ENCODE results near the gene MYO9A. TPM values are rescaled to one million over a fixed set of nuclear protein-coding genes. Genes with fewer than 3 reads are reported as not detected.

MYO9A gene
- total RNA-seq, 4 donors from 2014 or later: 53.2 to 72.7 (median 57.2) TPM

GRCh38 chr15:72047020-72047419 lies 70.9 kb downstream of the MYO9A start:
- no peak for TF ChIP-seq CTCF (IDR thresholded peaks at IDR 0.05; ENCODE audit: low read depth)

- no peak for TF ChIP-seq CTCF (IDR thresholded peaks at IDR 0.05; ENCODE audit: low read depth)
Measured at GRCh38 chr15:72044956-72045355, 73.0 kb downstream of the MYO9A start.

- TF ChIP-seq CTCF (IDR thresholded peaks at IDR 0.05; ENCODE audit: low read depth): no peak
Measured at GRCh38 chr15:72042865-72043264, 75.1 kb downstream of the MYO9A start.

GRCh38 chr15:72042054-72042453 lies 75.9 kb downstream of the MYO9A start:
- TF ChIP-seq CTCF (IDR thresholded peaks at IDR 0.05; ENCODE audit: low read depth): no peak

GRCh38 chr15:72037321-72037720 lies 80.6 kb downstream of the MYO9A start:
- TF ChIP-seq CTCF (IDR thresholded peaks at IDR 0.05; ENCODE audit: low read depth): no peak

GRCh38 chr15:72034859-72035650 lies 82.9 kb downstream of the MYO9A start:
- no peak for TF ChIP-seq CTCF (IDR thresholded peaks at IDR 0.05; ENCODE audit: low read depth)

GRCh38 chr15:72034351-72034750 lies 83.6 kb downstream of the MYO9A start:
- TF ChIP-seq CTCF (IDR thresholded peaks at IDR 0.05; ENCODE audit: low read depth): no peak

All from subcutaneous adipose tissue (tissue), 4 donors.